ENCODE measurements around the gene AKAP8.
A peak's percentile ranks its signal among the peaks of the same experiment; 100 is the strongest.
"Not testable (repeated sequence)": the region's sequence is repeated elsewhere in the genome, so short reads cannot be mapped to it uniquely, and the experiment has no call there.

Gene AKAP8

GRCh38 chr19:15418231-15418578, 38.6 kb upstream of the AKAP8 start:
- H3K27me3 Mint-ChIP-seq, result no peaks in the 10 kb centered on the region
- ATAC-seq, result no peak
- peaks cover 48% of the 10 kb centered on the region for H3K4me1 Mint-ChIP-seq
- H3K9me3 Mint-ChIP-seq, result no peaks in the 10 kb centered on the region
- H3K4me3 Mint-ChIP-seq, result peak overlapping the region; percentile 100
- H3K36me3 Mint-ChIP-seq, result peaks cover 29% of the 10 kb centered on the region
- peak overlapping the region; percentile 99 for H3K27ac Mint-ChIP-seq

- peaks cover 24% of the 10 kb centered on the region for H3K36me3 Mint-ChIP-seq
- H3K9me3 Mint-ChIP-seq, result no peaks in the 10 kb centered on the region
- H3K27me3 Mint-ChIP-seq, result no peaks in the 10 kb centered on the region
- ATAC-seq, result no peak
- peak overlapping the region; percentile 100 for H3K4me3 Mint-ChIP-seq
- peak overlapping the region; percentile 99 for H3K27ac Mint-ChIP-seq
- peaks cover 51% of the 10 kb centered on the region for H3K4me1 Mint-ChIP-seq
Measured at GRCh38 chr19:15417699-15418098, 38.1 kb upstream of the AKAP8 start.

GRCh38 chr19:15412832-15413231, 33.2 kb upstream of the AKAP8 start:
- Mint-ChIP-seq H3K36me3 (peaks cover 31% of the 10 kb centered on the region), H3K4me3 (no peak overlapping the region), H3K27me3 (no peaks in the 10 kb centered on the region), H3K27ac (no peak overlapping the region), H3K9me3 (no peaks in the 10 kb centered on the region), H3K4me1 (peaks cover 34% of the 10 kb centered on the region)
- no peak for ATAC-seq

GRCh38 chr19:15411351-15411750, 31.8 kb upstream of the AKAP8 start:
- H3K4me1 Mint-ChIP-seq, result peaks cover 20% of the 10 kb centered on the region
- not testable (repeated sequence) for H3K9me3 Mint-ChIP-seq, H3K4me3 Mint-ChIP-seq, ATAC-seq, H3K27ac Mint-ChIP-seq, H3K27me3 Mint-ChIP-seq
- H3K36me3 Mint-ChIP-seq, result peaks cover 26% of the 10 kb centered on the region

GRCh38 chr19:15404780-15405211, 25.2 kb upstream of the AKAP8 start:
- no peaks in the 10 kb centered on the region for H3K9me3 Mint-ChIP-seq
- H3K36me3 Mint-ChIP-seq, result peaks cover 45% of the 10 kb centered on the region
- ATAC-seq, result no peak
- H3K27me3 Mint-ChIP-seq, result no peaks in the 10 kb centered on the region
- H3K4me1 Mint-ChIP-seq, result peaks cover 24% of the 10 kb centered on the region
- no peak overlapping the region for H3K4me3 Mint-ChIP-seq
- peak overlapping the region; percentile 40 for H3K27ac Mint-ChIP-seq

DNA sequence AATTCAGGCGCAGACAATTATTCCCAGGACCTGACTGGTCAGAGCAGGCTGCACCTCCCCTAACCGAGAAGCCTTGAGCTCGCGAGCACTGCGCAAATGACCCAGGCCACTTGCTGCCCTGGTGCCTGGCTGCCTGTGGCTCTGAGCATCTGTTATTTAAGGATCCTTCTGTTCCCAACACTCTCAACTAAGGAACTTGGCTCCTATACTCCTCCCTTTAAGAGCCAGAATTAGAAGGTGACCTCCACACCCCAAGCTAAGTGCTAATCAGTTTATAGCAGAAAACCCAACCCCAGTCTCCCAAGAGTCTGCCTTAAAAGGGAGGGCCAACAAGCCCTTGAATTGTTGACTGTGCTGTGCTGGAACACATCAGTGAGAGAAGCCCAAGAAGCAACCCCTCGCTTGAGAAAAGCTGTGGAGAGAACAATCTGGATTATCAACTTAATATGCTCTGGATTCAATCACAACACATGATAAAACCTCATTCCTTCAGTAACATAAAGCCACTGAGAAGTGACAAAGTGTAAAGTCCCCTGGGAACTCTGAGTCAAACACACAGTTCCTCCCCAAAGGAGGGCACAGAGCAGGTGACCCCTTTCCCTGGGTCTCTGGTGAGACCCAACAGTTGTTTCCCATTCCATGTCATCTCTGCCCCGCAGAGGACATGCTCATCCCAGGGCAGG, 24.7 kb upstream of the AKAP8 start:
- peak overlapping the region; percentile 40 for H3K27ac Mint-ChIP-seq
- no peaks in the 10 kb centered on the region for H3K9me3 Mint-ChIP-seq
- ATAC-seq, result no peak
- H3K4me1 Mint-ChIP-seq, result peaks cover 24% of the 10 kb centered on the region
- H3K36me3 Mint-ChIP-seq, result peaks cover 47% of the 10 kb centered on the region
- no peak overlapping the region for H3K4me3 Mint-ChIP-seq
- no peaks in the 10 kb centered on the region for H3K27me3 Mint-ChIP-seq

DNA sequence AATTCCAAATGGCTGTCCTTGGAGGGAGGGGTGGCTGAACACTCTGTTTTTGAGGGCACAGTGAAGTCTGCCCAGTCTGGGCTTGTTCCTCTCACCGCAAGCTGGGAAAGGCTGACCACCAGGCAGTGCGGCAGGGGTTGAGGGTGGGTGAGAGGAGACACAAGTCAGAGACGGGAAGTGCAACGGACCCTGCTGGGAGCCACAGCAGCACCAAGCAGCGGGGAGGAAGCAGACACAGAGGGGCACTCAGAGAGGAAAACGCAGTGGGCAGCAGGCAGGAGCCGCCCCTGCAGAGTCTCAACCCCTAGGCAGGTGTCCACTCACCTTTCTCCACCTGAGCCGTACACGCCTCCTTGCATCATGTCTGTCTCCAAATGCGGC, 23.6 kb upstream of the AKAP8 start:
- H3K4me3 Mint-ChIP-seq, result no peak overlapping the region
- peaks cover 24% of the 10 kb centered on the region for H3K4me1 Mint-ChIP-seq
- no peak overlapping the region for H3K27ac Mint-ChIP-seq
- no peaks in the 10 kb centered on the region for H3K9me3 Mint-ChIP-seq
- ATAC-seq, result no peak
- H3K27me3 Mint-ChIP-seq, result no peaks in the 10 kb centered on the region
- H3K36me3 Mint-ChIP-seq, result peaks cover 44% of the 10 kb centered on the region

GRCh38 chr19:15402411-15403150, 23.0 kb upstream of the AKAP8 start:
- ATAC-seq, result no peak
- Mint-ChIP-seq H3K27ac (no peak overlapping the region), H3K27me3 (no peaks in the 10 kb centered on the region), H3K36me3 (peaks cover 48% of the 10 kb centered on the region), H3K9me3 (no peaks in the 10 kb centered on the region), H3K4me3 (no peak overlapping the region), H3K4me1 (peaks cover 24% of the 10 kb centered on the region)

GRCh38 chr19:15401397-15401710, 21.8 kb upstream of the AKAP8 start:
- peaks cover 59% of the 10 kb centered on the region for H3K36me3 Mint-ChIP-seq
- H3K4me3 Mint-ChIP-seq, result no peak overlapping the region
- peaks cover 30% of the 10 kb centered on the region for H3K4me1 Mint-ChIP-seq
- no peaks in the 10 kb centered on the region for H3K27me3 Mint-ChIP-seq
- no peak for ATAC-seq
- H3K27ac Mint-ChIP-seq, result no peak overlapping the region
- no peaks in the 10 kb centered on the region for H3K9me3 Mint-ChIP-seq

- Mint-ChIP-seq H3K27ac (no peak overlapping the region), H3K4me3 (no peak overlapping the region), H3K9me3 (no peaks in the 10 kb centered on the region), H3K27me3 (no peaks in the 10 kb centered on the region), H3K4me1 (peaks cover 28% of the 10 kb centered on the region), H3K36me3 (peaks cover 59% of the 10 kb centered on the region)
- no peak for ATAC-seq
Measured at GRCh38 chr19:15400521-15401396, 21.2 kb upstream of the AKAP8 start.

DNA sequence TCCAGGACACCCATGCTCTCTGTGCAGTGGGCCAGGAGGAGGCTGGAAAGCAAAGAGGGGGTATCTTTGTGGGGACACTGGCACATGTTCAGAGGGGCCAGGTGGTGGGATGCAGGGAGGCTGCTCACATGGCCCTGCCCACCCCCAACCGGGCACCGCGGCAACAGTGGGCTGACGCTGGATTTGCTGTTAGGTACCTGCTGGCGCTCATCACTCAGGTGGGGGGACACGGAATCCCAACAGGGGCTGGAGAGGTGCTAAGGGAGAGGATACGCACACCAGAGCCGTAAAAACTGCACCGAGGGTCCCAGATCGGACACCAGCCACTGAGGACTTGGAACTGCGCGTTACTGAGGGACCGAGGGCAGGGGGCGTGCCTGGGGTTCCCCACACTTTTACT, 20.0 kb upstream of the AKAP8 start:
- Mint-ChIP-seq H3K27me3 (no peaks in the 10 kb centered on the region), H3K9me3 (no peaks in the 10 kb centered on the region), H3K27ac (peak overlapping the region; percentile 7), H3K36me3 (peaks cover 64% of the 10 kb centered on the region), H3K4me1 (peaks cover 18% of the 10 kb centered on the region), H3K4me3 (no peak overlapping the region)
- no peak for ATAC-seq

DNA sequence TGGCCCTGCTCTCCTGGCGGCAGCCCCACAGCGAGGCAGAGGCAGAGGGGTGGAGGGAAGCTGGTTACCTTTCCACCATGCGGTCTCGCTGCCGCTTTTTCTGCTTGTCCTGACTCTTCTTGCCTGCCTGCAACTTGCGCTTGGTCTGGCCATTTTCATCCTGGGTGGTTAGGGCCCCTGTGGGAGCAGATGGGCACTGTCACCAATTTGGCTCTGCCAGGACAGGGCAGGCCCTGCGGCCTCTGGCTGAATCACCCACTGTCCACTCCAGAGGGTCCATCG, 19.6 kb upstream of the AKAP8 start:
- peaks cover 66% of the 10 kb centered on the region for H3K36me3 Mint-ChIP-seq
- peaks cover 13% of the 10 kb centered on the region for H3K4me1 Mint-ChIP-seq
- ATAC-seq, result no peak
- H3K27ac Mint-ChIP-seq, result peak overlapping the region; percentile 7
- no peak overlapping the region for H3K4me3 Mint-ChIP-seq
- H3K27me3 Mint-ChIP-seq, result no peaks in the 10 kb centered on the region
- H3K9me3 Mint-ChIP-seq, result no peaks in the 10 kb centered on the region

DNA sequence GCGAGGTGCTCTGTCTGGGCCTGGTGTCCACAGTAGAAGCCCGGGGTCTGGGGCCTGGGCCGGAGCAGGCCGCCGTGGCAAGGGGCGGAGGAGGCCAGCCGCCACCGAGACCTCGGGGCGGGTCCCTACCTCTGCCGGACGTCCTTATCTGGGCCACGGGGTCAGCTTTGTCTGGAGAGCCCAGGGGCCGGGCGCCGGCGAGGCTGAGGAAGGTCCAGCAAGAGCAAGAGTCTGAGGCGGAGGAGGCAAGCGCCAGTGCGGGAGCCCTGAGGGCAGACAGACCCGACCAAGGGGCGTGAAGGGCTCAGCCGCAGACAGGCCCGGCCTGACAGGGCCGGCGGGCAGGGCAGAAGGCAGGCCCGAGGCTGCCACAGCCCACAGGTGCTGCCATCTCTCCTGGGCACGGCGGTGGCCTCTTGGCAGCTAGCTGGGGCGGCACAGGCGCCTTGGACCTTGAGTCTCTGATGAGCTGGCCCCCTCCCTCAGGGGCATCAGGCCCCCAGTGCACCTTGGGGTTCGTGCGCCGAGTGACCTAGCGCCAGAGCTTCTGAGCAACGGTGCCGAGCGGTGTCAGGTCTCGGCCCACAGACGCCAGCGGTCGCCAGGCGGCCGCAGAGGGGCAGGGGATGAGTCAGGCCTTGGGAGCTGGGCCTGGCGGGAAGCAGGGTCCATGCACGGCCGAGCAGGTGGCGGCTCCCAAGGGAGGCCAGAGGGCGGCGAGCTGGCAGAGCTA, 19.1 kb upstream of the AKAP8 start:
- Mint-ChIP-seq H3K27me3 (no peaks in the 10 kb centered on the region), H3K9me3 (no peaks in the 10 kb centered on the region), H3K4me3 (no peak overlapping the region), H3K4me1 (peaks cover 12% of the 10 kb centered on the region), H3K36me3 (peaks cover 70% of the 10 kb centered on the region), H3K27ac (peak overlapping the region; percentile 7)
- ATAC-seq, result no peak

- no peaks in the 10 kb centered on the region for H3K9me3 Mint-ChIP-seq
- H3K4me3 Mint-ChIP-seq, result no peak overlapping the region
- no peaks in the 10 kb centered on the region for H3K27me3 Mint-ChIP-seq
- ATAC-seq, result no peak
- H3K36me3 Mint-ChIP-seq, result peaks cover 76% of the 10 kb centered on the region
- peak overlapping the region; percentile 57 for H3K27ac Mint-ChIP-seq
- peaks cover 12% of the 10 kb centered on the region for H3K4me1 Mint-ChIP-seq
Measured at GRCh38 chr19:15397782-15398181, 18.2 kb upstream of the AKAP8 start.

- ATAC-seq, result no peak
- H3K27me3 Mint-ChIP-seq, result no peaks in the 10 kb centered on the region
- peaks cover 74% of the 10 kb centered on the region for H3K36me3 Mint-ChIP-seq
- no peak overlapping the region for H3K4me3 Mint-ChIP-seq
- H3K4me1 Mint-ChIP-seq, result peaks cover 12% of the 10 kb centered on the region
- H3K9me3 Mint-ChIP-seq, result no peaks in the 10 kb centered on the region
- peak overlapping the region; percentile 57 for H3K27ac Mint-ChIP-seq
Measured at GRCh38 chr19:15397236-15397635, 17.6 kb upstream of the AKAP8 start.
